Left hindlimb (tissue), 1 donor: ENCODE results near the gene AATF.
A peak's percentile ranks its signal among the peaks of the same experiment; 100 is the strongest.
"Not testable (repeated sequence)": the region's sequence is repeated elsewhere in the genome, so short reads cannot be mapped to it uniquely, and the experiment has no call there.

Experiments used
- DNase-seq: peaks from one replicate; pipeline ENCODE4 v3.0.0-alpha.2; 2018

The AATF gene

GRCh38 chr17:37051381-37051780 is 102.6 kb downstream of the AATF start:
- no peak for DNase-seq

GRCh38 chr17:37051833-37052232 is 103.1 kb downstream of the AATF start:
- no peak for DNase-seq

DNA sequence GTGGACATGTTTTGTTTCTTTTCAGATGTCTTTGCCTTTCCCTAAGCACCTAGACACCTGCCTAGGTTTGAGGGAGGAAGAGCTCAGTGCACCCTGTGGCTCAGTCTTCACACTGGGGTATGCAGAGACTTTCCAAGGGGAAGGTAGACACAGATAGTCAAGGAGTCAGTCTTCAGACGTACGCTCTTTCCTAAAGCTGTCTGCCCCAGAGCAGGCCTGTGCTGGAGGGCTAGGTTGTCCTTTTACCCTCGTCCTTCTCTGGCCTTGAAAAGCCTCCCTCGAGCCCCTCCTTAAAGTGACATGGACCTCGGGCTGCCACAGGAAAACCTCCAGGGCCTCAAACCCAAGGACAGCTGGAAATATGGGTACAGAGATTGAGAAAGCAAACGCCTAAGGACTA is 103.7 kb downstream of the AATF start:
- DNase-seq: no peak

GRCh38 chr17:37054894-37055293 is 106.1 kb downstream of the AATF start:
- no peak for DNase-seq

DNA sequence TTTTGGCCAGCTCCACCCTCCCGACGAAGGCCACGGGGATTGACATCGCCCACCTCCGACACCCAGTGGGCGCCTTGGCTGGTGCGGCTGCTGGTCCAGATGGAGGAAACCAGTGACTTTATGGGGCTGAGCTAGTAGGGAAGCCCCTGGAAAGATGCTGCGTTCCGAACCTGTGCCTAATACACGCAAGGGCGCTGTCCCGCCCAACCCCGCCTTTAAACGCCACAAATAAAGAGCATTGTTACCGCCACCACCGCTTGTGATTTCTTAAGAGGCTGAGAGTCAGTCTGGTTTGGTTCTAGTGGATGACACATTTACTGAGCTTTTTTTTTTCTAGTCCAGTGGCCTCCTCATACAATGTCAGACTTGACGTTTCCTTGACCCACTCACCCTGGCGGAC is 107.9 kb downstream of the AATF start:
- no peak for DNase-seq

DNA sequence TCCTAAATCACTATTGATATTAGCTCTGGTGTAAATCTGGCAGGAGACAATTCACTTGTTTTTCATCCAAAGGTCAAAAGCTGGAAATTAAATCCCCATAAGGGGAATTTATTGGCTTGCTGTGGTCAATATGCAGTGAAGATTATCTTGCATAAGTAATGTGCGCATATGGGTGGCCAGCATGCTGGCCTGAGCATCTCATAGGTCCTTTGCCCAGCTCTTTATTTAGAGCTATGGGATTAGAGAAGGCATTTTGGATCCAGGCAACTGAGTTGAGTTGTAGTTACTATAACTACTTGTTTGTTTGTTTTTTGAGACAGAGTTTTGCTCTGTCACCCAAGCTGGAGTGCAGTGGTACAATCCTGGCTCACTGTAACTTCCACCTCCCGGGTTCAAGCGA is 110.7 kb downstream of the AATF start:
- no peak for DNase-seq

DNA sequence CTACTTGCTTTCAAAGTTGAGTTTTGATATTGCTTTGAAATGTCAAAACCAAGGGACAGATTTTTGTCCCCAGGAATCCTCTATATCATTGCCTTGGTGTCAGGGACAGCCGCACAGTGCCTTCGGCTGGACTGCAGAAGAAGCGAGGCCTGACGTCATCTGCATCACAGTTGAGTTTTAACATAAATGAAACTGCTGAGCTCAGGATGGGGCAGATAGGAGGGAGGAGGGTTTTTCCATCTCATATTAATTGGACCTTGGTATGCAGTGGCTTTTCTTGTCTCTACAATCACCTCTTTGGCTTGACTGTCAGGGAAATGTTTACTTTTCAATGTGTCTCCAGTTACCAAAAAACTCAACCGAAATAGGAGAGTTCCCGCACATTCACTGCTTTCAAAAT is 111.3 kb downstream of the AATF start:
- no peak for DNase-seq

- DNase-seq: no peak
These were observed 112.2 kb downstream of the AATF start for GRCh38 chr17:37060928-37061327.

DNA sequence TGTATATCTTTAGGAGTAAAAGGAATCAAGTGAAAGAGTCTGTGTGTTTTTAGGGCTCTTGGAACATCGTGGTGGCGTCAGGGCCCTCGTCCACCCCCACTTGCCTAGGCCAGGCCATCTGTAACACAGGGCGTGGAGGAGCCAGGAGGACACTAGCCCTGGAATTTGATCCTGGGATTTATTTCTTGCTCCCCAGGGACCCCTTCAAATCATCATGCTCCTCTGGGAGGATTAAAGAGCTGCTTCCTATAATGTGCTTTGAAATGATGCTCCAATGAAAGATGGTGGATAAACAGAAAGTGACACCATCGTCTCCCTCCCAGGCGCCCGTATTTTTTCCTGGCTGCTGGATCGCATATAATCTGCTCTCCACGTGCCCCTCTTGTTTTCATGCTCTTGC is 113.3 kb downstream of the AATF start:
- no peak for DNase-seq

GRCh38 chr17:37064206-37064605 is 115.5 kb downstream of the AATF start:
- no peak for DNase-seq

DNA sequence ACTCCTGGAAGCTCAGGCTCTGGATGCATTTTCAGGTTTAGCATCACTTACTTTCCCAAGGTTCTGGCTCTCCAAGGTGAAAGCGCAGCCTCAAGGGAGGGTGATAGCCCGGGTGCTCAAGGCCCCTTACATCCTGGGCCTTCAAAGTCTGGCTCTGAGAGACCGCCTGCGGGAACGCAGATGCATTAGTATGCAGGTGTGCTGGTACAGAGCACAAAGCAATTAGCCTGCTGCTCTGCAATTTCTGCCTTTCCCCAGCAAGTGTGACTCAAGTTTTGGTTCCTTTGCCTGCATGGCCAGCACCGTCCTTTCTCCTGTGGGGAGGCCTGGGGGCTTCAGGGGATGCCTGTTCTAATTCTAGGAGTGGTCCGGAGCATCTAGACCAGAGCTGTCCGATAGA is 116.2 kb downstream of the AATF start:
- DNase-seq: no peak

GRCh38 chr17:37065486-37066321 is 117.0 kb downstream of the AATF start:
- no peak for DNase-seq

DNA sequence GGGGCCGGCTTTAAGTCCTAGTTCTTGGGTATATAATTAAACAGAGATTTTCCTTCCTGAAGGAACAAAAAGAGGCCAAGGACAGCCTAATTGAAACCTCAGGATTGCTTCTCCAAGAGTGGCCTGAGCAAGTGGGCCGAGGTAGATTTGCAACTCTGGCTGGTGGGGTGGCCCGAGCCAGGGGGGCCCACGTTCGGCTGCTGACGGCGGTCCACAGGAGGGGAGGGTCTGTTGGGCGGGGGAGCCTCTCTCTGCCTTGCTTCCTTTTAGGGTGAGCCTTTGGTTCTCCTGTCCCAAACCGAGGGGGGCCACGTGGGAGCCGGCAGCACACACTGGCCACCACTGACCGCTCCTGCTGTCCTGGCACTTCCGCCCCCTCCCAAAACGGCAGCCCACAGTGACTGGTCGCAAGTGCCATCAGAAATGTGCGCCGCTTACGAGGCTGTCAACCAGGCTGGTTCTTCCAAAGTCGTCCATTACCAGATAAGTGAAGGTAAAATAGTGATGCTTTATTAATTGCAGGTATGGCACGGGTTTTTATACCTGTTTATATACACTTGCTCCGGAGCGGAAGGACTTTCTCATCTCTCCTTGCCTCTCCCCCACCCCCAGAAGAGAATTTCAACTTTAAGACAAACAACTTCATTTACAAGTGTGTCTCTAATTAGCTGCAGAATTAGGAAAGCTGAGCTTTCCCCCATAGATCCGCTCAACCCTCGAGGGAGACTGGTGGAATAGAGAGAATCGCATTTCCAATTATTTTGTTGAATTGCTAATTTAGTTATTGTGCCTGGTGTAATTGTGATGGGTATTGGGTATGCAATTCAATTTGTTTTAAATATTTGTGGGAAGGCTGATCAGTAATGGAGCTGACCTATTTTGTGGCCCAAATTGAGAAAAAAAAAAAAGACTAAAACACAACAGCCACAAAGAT is 117.8 kb downstream of the AATF start:
- no peak for DNase-seq

DNA sequence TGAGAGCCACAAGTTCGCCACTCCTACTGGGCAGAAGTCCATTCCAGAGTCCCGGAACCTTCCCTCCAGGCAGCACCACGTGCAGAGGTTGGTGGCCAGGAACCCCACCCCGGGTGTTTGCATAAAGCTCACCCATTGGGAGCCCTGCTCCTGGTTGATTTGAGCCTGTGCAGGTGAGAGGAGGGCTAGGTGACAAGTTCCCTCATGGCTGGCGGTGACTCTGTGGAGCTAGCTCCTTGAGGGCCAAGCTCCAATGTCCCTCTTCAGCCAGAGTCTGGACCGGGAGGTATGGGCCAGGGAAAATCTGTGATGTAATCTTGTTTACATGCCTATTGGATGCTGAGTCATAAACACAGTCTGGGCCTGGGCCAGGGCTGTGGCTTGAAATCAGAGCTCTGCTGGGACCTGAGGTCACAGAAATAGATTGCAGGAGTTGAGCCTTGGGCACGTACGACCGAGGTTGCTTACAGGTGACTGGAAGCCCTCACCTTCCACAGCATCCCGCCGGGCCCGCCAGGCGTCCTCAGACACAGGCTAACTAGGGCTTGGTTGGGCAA is 118.9 kb downstream of the AATF start:
- DNase-seq: no peak

DNA sequence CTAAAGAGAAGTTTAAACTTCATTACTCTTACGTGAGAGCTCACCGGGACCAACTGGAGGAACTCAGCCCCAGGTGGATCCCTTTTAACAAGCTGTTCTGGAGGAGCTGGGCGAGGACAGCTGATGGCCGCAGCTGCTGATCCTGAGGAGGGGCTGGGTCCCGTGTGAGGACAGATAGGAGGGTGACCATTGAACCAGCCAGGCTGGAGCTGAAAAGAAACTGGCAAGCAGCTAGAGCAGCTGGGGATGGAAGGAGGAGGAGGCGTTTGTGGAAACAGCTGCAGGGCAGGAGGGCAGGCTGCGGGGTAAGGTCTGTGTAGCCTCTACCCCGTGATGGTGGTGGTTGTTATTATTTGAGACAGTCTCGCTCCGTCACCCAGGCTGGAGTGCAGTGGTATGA is 119.5 kb downstream of the AATF start:
- DNase-seq: peak; percentile 48

- DNase-seq: no peak
These were observed 120.3 kb downstream of the AATF start for GRCh38 chr17:37069087-37069486.

DNA sequence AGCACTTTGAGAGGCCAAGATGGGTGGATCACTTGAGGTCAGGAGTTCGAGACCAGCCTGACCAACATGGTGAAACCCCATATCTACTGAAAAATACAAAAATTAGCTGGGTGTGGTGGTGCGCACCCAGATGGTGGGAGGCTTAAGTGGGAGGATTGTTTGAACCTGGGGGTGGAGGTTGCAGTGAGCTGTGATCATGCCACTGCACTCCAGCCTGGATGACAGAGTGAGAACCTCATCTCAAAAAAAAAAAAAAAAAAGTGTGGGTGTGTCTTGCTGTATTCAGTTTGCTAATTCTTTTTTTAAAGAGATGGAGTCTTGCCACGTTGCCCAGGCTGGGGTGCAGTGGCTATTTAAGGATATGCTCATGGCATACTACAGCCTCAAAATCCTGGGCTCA is 124.7 kb downstream of the AATF start:
- DNase-seq: not testable (repeated sequence)

- DNase-seq: no peak
These were observed 130.4 kb downstream of the AATF start for GRCh38 chr17:37079065-37079708.

GRCh38 chr17:37079735-37080134 is 131.0 kb downstream of the AATF start:
- no peak for DNase-seq

DNA sequence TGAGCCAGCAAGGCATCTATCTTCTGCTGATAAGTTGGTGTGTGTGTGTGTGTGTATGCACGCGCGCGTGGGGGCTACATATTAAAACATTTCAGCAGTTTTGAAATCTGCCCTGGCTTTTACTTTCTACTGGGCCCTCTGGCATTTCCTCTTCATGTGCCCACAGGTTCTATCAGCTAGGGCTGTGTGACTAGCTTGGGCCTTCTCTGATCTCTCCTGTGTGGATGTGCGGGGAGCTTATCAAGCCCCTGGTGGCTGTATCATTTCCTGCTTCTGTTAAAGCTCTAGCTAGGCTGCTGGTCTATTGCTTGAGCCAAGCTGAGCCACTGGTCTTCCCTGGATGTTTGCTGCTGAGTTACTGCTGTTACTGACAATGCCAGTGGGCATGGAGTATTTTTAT is 132.5 kb downstream of the AATF start:
- DNase-seq: no peak

DNA sequence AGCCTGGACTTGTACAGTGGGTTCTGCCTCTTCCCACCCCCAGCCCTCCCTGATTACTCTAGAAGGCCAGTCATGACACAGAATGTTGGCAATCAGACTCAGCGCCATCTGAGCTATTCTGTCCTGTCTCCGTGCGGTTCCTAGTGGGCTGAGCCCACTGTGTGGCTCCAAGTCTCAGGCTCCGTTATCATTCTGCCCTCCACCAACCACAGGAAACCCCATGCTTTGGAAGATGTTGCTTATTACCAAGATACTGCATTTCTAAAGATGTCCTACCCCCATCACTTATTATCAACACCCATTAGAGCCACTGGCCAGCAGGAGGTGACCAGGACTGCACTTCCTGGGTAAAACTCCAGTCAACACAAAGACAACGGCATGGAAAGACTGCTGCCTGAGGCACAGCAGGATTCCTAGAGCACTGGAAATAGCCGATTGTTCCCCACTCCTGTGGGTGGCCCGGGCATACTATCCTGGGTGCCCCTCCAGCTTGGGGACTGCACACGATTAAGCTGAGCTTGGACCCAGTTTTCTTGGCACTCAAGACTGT is 133.6 kb downstream of the AATF start:
- DNase-seq: no peak

GRCh38 chr17:37082985-37083384 is 134.2 kb downstream of the AATF start:
- no peak for DNase-seq

DNA sequence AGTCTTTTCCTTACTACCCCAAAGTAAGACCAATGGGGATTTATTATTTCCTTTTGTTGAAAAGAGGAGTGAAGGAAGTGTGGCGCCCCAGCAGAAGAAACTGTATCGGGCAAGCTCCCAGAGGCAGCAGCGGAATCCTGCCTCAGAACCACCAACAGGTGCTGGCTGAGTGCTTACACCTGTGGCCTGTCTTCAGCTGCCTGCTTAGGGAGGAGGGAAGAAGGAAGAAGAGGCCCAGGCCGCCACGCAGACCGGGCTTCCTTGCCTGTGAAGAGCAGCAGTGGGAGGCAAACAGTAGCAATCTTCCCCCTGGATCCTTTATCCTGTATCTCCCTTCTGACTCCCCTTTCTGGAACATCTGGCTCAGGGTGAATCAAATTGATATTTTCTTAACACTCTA is 134.7 kb downstream of the AATF start:
- DNase-seq: no peak
